ENCODE data around the gene CCPG1.

Gene CCPG1

DNA sequence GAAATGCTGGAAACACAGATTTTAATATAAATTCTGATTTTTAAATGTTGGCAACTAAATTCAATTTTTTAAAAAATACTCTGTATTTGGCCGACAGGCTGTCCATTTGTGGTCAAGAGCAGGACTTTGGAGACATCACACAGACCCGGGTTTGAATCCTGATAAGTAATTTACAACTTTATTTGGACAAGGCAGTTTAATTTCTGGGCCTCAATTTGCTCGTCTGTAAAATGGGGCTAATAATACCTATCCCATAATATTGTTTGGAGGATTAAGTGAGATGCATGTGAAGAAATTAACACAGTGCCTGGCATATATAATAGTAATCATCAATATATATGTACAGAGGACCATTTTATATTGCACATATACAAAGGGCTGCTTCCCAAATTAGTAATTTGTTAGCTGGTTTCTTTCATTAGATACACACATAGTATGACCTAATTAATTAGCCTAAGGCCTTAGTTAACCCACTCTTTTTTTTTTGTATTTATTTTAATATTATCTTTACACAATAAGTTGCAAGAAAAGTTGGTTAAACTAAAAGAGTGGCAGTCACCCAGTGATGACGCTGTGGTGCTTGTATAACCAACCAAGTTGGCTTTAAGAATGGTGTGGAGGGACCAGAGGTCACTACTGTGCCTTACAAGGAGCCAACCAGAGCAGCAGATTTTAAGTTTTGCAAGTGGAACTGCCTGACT is 88.5 kb downstream of the CCPG1 start:
- no peak for DNase-seq (ENCODE audit: low read depth in 2 of 2)

DNA sequence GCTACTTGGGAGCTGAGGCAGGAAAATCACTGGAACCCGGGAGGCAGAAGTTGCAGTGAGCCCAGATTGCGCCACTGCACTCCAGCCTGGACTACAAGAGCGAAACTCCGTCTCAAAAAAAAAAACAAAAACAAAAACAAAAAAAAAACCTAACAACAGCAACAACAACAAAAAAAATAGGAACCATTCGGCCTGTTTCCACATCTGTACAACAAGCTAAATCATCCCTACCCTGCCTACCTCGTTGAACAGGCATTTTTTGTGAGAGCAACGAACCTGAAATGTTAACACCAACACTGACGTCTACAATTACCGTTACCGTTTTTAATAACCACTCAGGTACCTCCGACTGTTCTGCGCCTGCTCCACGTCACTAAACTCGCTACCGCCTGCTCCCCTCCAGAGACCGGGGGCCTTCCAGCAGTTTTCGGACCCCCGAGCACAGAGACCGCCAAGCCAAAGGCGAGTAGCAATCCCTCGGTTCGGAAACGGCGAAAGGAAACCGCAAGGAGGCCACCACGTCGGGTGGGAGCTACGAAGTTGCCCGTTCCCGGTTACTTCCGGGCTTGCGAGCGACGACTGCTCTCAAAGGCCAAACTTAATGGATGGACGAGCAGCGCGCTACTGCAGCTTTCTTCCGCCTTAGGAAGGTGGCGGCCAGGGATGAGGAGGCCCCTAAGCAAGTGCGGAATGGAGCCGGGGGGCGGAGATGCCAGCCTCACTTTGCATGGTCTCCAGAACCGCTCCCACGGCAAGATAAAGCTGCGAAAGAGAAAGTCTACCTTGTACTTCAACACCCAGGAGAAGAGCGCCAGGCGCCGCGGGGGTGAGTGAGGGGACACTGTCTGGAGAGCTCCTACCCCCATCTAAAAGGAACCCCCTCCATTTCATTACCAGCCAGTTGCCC is 89.3 kb downstream of the CCPG1 start, which contains the start of the genes PIGB and PIGBOS1:
Gene PIGB (plus strand): TSS at position 635 of the 907 bp plus-strand sequence. CDS start 29 bp downstream, at position 664.
Gene PIGBOS1 (minus strand): TSS at position 536 of the 907 bp plus-strand sequence. CDS start 1,331 bp downstream, outside the sequence.
- DNase-seq (ENCODE audit: low read depth in 2 of 2): peak; percentile 67 to 71

Data from stimulated activated CD8-positive, alpha-beta memory T cell treated with anti-CD3 and anti-CD28 coated beads, Interleukin-15, amount 100 ng/mL, for 48 hours (primary cell).